Uterus (tissue), 4 donors: Measurements from ENCODE around the gene ANKRD45. TPM values are rescaled to one million over a fixed set of nuclear protein-coding genes. Genes with fewer than 3 reads are reported as not detected.
"Not testable (repeated sequence)": the region's sequence is repeated elsewhere in the genome, so short reads cannot be mapped to it uniquely, and the experiment has no call there.

Source experiments
- DNase-seq, 2 donors: peaks; one replicate each; pipeline ENCODE4 v3.0.0-alpha.2; 2019 to 2020
- H3K27ac ChIP-seq, 2 donors: fragments of 200-600 bp; sonication (generic); 1 replicate in 1 of 2; 2 replicates in 1 of 2; pipeline ENCODE4 v1.5.1; 2016 to 2018
- H3K27me3 ChIP-seq, 2 donors: fragments of 200-600 bp; sonication (generic); one replicate each; pipeline ENCODE4 v1.5.1; 2018 to 2019; ENCODE audit warnings: control low read depth in 1 of 2
- H3K36me3 ChIP-seq, 2 donors: fragments of 200-600 bp; sonication (generic); one replicate each; pipeline ENCODE4 v1.5.1; 2019; ENCODE audit warnings: control low read depth in 1 of 2
- H3K4me1 ChIP-seq, 2 donors: fragments of 200-600 bp; sonication (generic); one replicate each; pipeline ENCODE4 v1.5.1; 2018 to 2019; ENCODE audit warnings: control low read depth in 1 of 2
- H3K4me3 ChIP-seq, 2 donors: fragments of 200-600 bp; sonication (generic); 1 replicate in 1 of 2; 2 replicates in 1 of 2; pipeline ENCODE4 v1.5.1; 2018 to 2019; ENCODE audit warnings: mild to moderate bottlenecking in 1 of 2
- H3K9me3 ChIP-seq, 2 donors: fragments of 200-600 bp; sonication (generic); one replicate each; pipeline ENCODE4 v1.5.1; 2019; ENCODE audit warnings: control low read depth in 1 of 2
- POLR2A ChIP-seq, 2 donors: fragments of 450-650 bp; IDR thresholded peaks; one replicate each; pipeline ENCODE4 v1.6.1; 2016; ENCODE audit warnings: antibody characterized with exemption in 2 of 2, mild to moderate bottlenecking in 1 of 2, moderate library complexity in 1 of 2
- intact Hi-C: fragments of 100-400 bp; cut with DNase I; formaldehyde crosslinking; loops from one replicate; pipeline ENCODE4 v1.15.1; 2023; ENCODE audit warnings: low total_unique reads
- total RNA-seq, 4 donors: library from RNA; depleted of rRNA in 3 of 4; stranded (reverse); fragments of >200 nt in 3 of 4; gene quantifications; one replicate each; pipeline versions ENCODE4 v1.1.0 to v1.2.4, GENCODE V29; 2014 to 2023
- TF ChIP-seq, protein P1 (sequence below), 4 experiments: fragments of 200-600 bp in 2 of 4; fragments of 450-650 bp in 2 of 4; sonication (generic) in 2 of 4; IDR thresholded peaks; one replicate each; pipeline ENCODE4 v1.5.1; 2016 to 2019; ENCODE audit warnings: antibody characterized with exemption in 4 of 4, mild to moderate bottlenecking in 2 of 4, moderate library complexity in 1 of 4
- donor health status: DM: yes; HTN: yes; CAD: no.

ANKRD45 gene
- total RNA-seq, 4 donors from 2014 or later: 0.51 to 10.2 (median 2.8) TPM; not detected in 1

GRCh38 chr1:173682184-173682583 is 12.5 kb upstream of the ANKRD45 start:
- no peak overlapping the region for H3K27ac ChIP-seq
- no peaks in the 10 kb centered on the region for H3K9me3 ChIP-seq
- no peak for DNase-seq
- TF ChIP-seq, protein P1, sequence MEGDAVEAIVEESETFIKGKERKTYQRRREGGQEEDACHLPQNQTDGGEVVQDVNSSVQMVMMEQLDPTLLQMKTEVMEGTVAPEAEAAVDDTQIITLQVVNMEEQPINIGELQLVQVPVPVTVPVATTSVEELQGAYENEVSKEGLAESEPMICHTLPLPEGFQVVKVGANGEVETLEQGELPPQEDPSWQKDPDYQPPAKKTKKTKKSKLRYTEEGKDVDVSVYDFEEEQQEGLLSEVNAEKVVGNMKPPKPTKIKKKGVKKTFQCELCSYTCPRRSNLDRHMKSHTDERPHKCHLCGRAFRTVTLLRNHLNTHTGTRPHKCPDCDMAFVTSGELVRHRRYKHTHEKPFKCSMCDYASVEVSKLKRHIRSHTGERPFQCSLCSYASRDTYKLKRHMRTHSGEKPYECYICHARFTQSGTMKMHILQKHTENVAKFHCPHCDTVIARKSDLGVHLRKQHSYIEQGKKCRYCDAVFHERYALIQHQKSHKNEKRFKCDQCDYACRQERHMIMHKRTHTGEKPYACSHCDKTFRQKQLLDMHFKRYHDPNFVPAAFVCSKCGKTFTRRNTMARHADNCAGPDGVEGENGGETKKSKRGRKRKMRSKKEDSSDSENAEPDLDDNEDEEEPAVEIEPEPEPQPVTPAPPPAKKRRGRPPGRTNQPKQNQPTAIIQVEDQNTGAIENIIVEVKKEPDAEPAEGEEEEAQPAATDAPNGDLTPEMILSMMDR (IDR thresholded peaks at IDR 0.05): no peak
- no peak for TF ChIP-seq POLR2A (IDR thresholded peaks at IDR 0.05)
- H3K36me3 ChIP-seq: no peaks in the 10 kb centered on the region
- intact Hi-C loops: no loop called here
- no peak overlapping the region for H3K4me3 ChIP-seq
- no peaks in the 10 kb centered on the region for H3K4me1 ChIP-seq
- no peaks in the 10 kb centered on the region for H3K27me3 ChIP-seq

- H3K4me1 ChIP-seq, H3K27me3 ChIP-seq, H3K27ac ChIP-seq, DNase-seq, H3K9me3 ChIP-seq, H3K36me3 ChIP-seq, H3K4me3 ChIP-seq, intact Hi-C loops: not testable (repeated sequence)
These were observed 10.5 kb upstream of the ANKRD45 start for GRCh38 chr1:173680152-173680551.

DNA sequence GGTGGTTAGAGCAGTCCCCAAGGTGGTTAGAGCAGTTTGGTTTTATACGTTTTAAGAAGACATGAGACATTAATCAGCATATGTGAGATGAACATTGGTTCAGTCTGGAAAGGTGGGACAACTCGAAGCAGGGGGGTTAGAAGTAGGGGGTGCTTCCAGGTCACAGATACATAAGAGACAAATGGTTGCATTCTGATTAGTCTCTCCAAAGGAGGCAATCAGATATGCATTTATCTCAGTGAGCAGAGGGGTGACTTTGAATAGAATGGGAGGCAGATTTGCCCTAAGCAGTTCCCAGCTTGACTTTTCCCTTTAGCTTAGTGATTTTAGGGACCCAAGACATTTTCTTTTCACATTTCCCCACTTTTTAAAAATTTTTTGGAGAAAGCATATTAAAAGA is 4.8 kb upstream of the ANKRD45 start:
- H3K4me3 ChIP-seq, intact Hi-C loops, H3K36me3 ChIP-seq, H3K9me3 ChIP-seq, H3K27ac ChIP-seq, H3K4me1 ChIP-seq, H3K27me3 ChIP-seq, DNase-seq: not testable (repeated sequence)

GRCh38 chr1:173666646-173667045 is 3.0 kb downstream of the ANKRD45 start:
- Histone ChIP-seq H3K27ac (no peak overlapping the region), H3K27me3 (no peaks in the 10 kb centered on the region), H3K9me3 (no peaks in the 10 kb centered on the region), H3K4me1 (no peaks in the 10 kb centered on the region), H3K36me3 (no peaks in the 10 kb centered on the region), H3K4me3 (no peak overlapping the region)
- intact Hi-C loops: no loop called here
- DNase-seq: no peak
- no peak for TF ChIP-seq POLR2A (IDR thresholded peaks at IDR 0.05)
- TF ChIP-seq, protein P1 (IDR thresholded peaks at IDR 0.05): no peak

DNA sequence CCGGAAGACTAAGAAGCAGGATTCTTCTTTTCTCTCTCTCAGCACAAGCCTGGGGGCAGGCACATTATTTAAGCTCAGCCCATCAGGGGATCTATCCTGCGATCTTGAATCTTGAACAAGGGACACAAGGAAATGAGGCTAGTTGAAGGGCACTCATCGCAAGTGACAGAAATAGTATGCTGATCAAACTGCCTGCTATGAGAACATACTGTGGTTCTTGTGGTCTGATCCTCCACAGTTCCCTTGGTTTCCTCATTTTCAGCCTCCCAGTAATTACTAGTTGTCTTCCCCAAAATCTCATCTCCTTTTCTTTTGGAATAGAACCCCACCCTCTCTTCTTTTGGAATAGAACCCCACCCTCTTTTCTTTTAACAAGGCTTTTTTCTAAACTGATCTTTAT is 6.5 kb downstream of the ANKRD45 start:
- no peak for TF ChIP-seq POLR2A (IDR thresholded peaks at IDR 0.05)
- TF ChIP-seq, protein P1 (IDR thresholded peaks at IDR 0.05): no peak
- Histone ChIP-seq H3K36me3 (no peaks in the 10 kb centered on the region), H3K27ac (no peak overlapping the region), H3K4me1 (no peaks in the 10 kb centered on the region), H3K27me3 (no peaks in the 10 kb centered on the region), H3K4me3 (no peak overlapping the region), H3K9me3 (no peaks in the 10 kb centered on the region)
- no peak for DNase-seq
- intact Hi-C loops: no loop called here

- TF ChIP-seq POLR2A (IDR thresholded peaks at IDR 0.05): no peak
- TF ChIP-seq, protein P1 (IDR thresholded peaks at IDR 0.05): no peak
- DNase-seq: no peak
- H3K27ac ChIP-seq: no peak overlapping the region
- intact Hi-C loops: no loop called here
- no peaks in the 10 kb centered on the region for H3K27me3 ChIP-seq
- H3K4me1 ChIP-seq: no peaks in the 10 kb centered on the region
- no peak overlapping the region for H3K4me3 ChIP-seq
- H3K9me3 ChIP-seq: no peaks in the 10 kb centered on the region
- H3K36me3 ChIP-seq: no peaks in the 10 kb centered on the region
These were observed 7.9 kb downstream of the ANKRD45 start for GRCh38 chr1:173661763-173662162.
